GM19328 (cell line): Measurements from ENCODE around the gene ZSWIM4.

Experiments used
- ATAC-seq: cut with Tn5 transposase; IDR thresholded peaks from one replicate; pipeline ENCODE4 v1.9.1; 2021; ENCODE audit warnings: mild to moderate bottlenecking, moderate library complexity; ENCODE audit not compliant: unreplicated experiment

Gene ZSWIM4

DNA sequence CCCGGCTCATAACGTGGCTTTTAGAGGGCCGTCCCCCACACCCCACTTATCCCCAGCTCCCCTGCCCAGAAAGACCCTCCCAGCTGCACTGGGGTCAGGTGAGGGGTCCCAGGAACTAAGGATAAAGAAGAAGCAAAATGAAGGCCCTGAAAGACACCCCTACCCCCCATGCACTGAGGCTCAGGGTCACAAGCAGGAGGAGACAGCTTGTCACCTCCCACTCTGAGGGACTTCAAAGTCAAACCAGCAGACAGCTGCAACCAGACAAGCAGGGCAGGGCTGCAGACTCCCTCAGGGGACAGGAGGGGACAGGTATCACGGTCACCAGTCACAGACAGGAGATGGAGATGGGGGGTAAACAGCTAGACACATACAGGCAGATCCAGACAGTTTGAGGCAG is 75.6 kb downstream of the ZSWIM4 start:
- ATAC-seq = no peak

DNA sequence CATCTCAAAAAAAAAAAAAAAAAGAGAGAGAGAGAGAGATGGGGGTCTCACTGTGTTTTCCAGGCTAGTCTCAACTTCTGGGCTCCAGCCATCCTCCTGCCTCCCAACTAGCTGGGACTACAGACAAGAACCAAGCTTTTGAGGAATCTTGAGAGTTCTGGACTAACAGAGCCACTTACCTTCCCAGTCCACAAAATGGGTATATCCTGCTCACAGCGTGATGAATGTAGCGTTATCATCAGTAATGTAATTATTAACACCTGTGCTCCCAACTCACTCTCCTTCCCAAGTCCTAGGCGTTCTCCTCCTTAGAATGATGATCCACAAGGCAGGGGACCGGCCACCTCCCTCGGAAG is 77.1 kb downstream of the ZSWIM4 start:
- ATAC-seq = no peak

DNA sequence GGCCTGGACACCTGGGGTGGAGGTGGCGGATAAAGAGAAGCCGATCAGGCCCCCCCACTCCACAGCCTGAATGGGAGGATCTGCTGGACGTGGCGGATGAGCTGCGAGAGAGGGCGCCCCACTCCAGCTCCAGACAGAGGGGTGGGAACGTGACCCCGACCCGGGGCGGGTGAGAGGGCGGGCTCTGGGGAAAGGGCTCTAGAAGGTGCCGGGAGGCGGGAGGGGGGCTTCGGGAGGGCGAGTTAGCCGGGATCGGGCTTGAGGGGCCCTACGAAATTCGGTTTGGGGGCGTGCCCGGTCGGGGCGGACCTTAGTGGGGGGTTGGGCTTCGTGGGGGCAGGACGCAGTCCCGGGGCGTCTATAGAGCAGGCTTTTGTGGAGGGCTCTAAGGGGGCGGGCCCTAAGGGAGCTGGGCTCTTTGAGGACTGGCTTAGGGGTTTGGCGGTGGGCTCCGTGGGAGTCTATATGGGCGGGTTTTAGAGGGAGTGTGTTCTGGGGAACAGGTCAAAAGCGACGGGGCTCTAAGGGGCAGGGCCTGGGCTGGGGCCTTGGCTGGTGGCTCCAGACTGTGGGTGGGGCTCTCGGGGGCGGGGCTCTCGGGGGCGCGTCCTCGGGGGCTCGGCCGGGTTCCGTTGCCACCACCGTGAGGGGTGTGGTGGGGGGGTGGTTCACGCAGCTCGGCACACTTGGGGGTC is 77.6 kb downstream of the ZSWIM4 start:
- ATAC-seq = no peak

DNA sequence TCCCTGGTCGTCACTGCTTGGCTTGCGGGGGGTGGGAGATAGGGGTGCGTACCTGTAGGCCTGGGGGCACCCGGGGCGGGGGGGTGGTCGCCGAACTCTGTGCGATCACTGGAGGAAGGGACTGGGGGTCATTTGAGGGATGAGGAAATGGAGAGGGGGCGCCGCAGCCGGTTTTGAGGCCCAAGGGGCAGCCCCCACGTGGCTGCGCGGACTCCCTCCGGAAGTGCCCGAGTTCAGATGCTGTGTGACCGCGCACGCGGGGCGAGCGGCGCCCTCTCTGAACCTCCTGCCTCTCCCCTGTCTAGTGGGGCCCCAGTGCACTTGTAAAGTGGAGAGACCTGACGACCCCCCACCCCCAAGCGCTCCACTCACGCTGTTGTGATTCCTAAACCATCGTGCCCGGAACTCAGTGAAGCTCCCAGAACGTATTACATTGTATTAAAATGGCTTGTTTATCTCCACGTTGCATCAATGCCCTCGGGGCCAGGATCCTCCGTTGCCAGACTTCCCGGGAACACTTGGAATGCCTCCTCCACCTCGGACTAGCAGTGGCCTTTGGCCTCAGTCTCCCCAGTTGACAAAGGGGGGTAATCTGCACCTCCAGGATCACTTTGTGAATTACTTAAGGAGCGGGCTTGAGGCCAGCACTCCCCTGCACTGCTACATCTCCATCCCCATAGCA is 78.7 kb downstream of the ZSWIM4 start:
- no peak for ATAC-seq

DNA sequence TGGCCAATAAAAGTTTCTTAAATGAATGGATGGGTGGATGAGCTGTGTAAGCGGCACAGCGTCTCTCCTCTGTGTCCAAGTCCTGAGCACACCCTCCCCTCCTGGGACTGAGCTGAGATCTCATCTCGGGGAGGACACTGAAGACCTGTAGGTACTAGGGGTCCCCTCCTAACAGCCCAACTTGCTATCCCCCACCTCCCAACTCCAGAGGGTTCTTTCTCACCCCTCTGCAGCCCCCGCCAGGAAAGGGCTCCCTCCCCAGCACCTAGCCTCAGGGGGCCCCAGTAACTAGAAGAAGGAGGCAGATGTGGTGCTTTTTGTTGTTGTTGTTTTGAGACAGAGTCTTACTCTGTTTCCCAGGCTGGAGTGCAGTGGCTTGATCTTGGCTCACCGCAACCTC is 80.6 kb downstream of the ZSWIM4 start:
- ATAC-seq = no peak

DNA sequence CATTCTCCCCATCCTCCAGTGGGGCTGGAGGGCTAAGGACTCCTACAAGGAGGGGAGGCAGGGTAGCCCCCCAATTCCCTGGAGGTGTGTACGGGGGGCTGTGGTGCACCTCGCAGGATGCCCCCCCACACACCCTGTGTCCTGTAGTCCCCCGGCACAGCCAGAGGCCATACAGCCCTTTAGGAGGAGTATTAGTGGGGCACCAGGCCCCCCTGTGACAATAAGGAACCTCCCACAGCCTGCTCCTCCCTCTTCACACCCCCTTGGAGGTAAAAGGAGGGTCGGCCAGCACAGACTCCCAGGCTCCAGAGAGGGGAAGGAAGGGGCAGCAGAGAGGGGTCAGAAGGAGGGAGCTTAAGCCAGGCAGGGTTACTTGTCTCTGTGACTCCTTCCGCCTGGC is 81.6 kb downstream of the ZSWIM4 start, which contains the start of gene NANOS3:
NANOS3 (plus strand) TSS at position 301 of the 400 bp plus-strand sequence. CDS start 115 bp downstream, outside the sequence.
- no peak for ATAC-seq

DNA sequence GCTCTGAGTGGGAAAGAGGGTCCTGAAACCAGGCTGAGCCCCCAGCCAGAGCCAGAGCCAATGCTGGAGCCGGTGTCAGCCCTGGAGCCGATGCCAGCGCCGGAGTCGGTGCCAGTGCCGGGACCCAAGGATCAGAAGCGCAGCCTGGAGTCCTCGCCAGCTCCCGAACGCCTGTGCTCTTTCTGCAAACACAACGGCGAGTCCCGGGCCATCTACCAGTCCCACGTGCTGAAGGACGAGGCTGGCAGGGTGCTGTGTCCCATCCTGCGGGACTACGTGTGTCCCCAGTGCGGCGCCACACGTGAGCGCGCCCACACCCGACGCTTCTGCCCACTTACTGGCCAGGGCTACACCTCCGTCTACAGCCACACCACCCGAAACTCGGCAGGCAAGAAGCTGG is 82.1 kb downstream of the ZSWIM4 start:
- ATAC-seq = no peak

DNA sequence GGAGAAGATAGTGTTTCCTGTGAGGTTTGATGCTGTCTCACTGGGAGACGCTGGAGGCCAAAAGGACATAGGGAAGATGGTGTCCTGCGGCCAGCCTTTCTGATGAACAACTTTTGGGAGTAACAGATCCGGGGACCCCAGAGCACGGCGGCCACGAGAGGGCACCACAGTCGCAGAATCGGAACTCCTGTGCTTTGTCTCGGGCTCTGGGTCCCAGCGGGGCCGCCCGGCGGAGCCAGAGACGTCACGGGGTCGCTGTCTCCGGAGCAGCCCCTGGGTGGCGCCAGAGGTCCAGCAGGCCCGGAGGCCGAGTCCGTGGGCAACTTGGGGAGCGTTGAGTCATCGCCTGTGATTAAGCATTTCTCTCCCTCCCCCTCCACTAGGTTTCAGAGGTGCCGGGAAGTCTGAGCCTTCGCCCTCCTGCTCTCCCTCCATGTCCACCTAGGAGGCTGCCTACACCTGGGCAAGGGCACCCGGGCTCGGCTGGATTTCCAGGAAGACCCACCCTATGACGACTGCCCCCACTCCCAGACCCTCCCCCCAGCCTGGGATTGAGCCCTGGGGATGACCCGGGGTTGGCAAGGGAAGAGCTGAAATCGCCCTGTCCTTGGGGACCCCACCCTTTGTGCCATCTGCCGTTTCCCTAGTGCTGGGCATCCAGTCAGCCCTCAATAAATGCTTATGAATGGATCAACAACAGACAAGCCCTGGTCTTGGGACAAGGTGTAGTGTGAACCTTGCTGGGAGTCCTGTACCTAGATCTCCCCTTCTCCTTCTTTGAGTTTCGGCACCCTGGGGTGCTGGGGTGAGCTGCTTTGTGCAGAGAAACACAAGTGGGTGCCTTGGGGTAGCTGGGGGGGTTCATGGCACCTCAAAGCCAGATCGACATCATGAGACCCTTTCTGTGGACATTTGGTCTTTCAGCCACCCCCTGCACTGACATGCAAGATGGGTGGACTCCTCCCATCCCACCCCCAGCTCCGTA is 85.1 kb downstream of the ZSWIM4 start:
- peak; percentile 65 for ATAC-seq

DNA sequence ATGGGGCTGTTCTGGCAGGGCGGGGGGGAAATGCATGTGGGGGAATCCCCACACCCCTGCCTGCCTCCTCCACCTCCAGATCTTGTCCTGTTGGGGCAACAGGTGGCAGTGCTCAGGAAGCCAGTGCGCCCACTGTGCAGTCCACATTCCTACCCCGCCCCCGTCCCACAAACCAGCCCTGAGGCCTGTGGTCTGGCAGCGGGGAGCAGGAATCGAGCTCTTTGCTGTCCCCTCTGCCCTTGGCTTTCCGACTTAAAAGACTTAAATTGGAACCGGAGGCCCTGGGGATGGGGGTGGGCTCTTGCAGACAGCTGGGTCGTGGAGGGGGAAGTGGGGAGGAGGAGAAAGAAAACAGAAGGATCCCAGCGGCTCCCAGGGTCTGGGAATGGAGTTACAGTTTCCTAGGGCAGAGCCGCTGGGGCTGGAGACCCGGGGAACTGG is 86.0 kb downstream of the ZSWIM4 start:
- ATAC-seq = no peak
